DND-41 (cell line): ENCODE data around the gene OXSM.

Experiments
- ATAC-seq: fragments of 200-7000 bp; cut with Tn5 transposase; 3 replicates; pipeline ENCODE4 v1.9.1; 2021; ENCODE audit warnings: low read depth; ENCODE audit not compliant: insufficient read depth
- DNase-seq: peaks from one replicate; pipeline ENCODE4 v3.0.0-alpha.2; 2020
- H2AFZ ChIP-seq: 2 replicates; pipeline ENCODE4 v1.6.0; 2012; ENCODE audit warnings: low read depth, low read length
- H3K27ac ChIP-seq: 2 replicates; pipeline ENCODE4 v1.5.1; 2012; ENCODE audit warnings: low read length, inconsistent platforms
- H3K27me3 ChIP-seq: fragments of 200-600 bp; sonication (generic); 2 replicates; pipeline ENCODE4 v1.6.0; 2012; ENCODE audit warnings: low read length, mild to moderate bottlenecking, inconsistent platforms; ENCODE audit not compliant: insufficient read depth, poor library complexity
- H3K36me3 ChIP-seq: 2 replicates; pipeline ENCODE4 v1.5.1; 2012; ENCODE audit warnings: low read length, inconsistent platforms; ENCODE audit not compliant: insufficient read depth
- H3K4me1 ChIP-seq: 2 replicates; pipeline ENCODE4 v1.5.1; 2012; ENCODE audit warnings: mild to moderate bottlenecking, low read length; ENCODE audit not compliant: insufficient read depth
- H3K4me2 ChIP-seq: 2 replicates; pipeline ENCODE4 v1.6.0; 2012; ENCODE audit warnings: mild to moderate bottlenecking, moderate library complexity, low read length, inconsistent platforms; ENCODE audit not compliant: insufficient read depth
- H3K4me3 ChIP-seq, 2 experiments: fragments of 200-600 bp in 1 of 2; shearing (Covaris generic) in 1 of 2; 2 replicates each; pipeline ENCODE4 v1.5.1; 2012 to 2016; ENCODE audit warnings: inconsistent platforms in 2 of 2, low read length in 2 of 2, mild to moderate bottlenecking in 2 of 2, low read depth in 1 of 2, moderate library complexity in 1 of 2
- H3K79me2 ChIP-seq: 2 replicates; pipeline ENCODE4 v1.6.0; 2012; ENCODE audit warnings: low read length, inconsistent platforms; ENCODE audit not compliant: insufficient read depth
- H3K9ac ChIP-seq: 2 replicates; pipeline ENCODE4 v1.6.0; 2012; ENCODE audit warnings: low read depth, mild to moderate bottlenecking, inconsistent platforms, low read length, moderate library complexity
- H3K9me3 ChIP-seq: 2 replicates; pipeline ENCODE4 v1.5.1; 2012; ENCODE audit warnings: low read length, moderate library complexity, mild to moderate bottlenecking, inconsistent platforms; ENCODE audit not compliant: insufficient read depth, severe bottlenecking
- H4K20me1 ChIP-seq: 2 replicates; pipeline ENCODE4 v1.6.0; 2012; ENCODE audit warnings: low read length; ENCODE audit not compliant: insufficient read depth
- CTCF ChIP-seq: IDR thresholded peaks from 2 replicates; pipeline ENCODE4 v1.5.1; 2012; ENCODE audit warnings: borderline replicate concordance, low read length, moderate library complexity, mild to moderate bottlenecking; ENCODE audit not compliant: poor library complexity, severe bottlenecking; ENCODE audit errors: extremely low read depth
- EZH2 ChIP-seq: IDR thresholded peaks from 3 replicates; pipeline ENCODE4 v1.6.1; 2012; ENCODE audit warnings: borderline replicate concordance, low read depth, mild to moderate bottlenecking, moderate library complexity, low read length, inconsistent platforms; ENCODE audit not compliant: severe bottlenecking

OXSM gene

GRCh38 chr3:25817638-25818037 lies 27.7 kb downstream of the OXSM start:
- Histone ChIP-seq H3K27me3 (no peaks in the 10 kb centered on the region), H4K20me1 (no peaks in the 10 kb centered on the region), H2AFZ (no peak overlapping the region), H3K4me1 (no peaks in the 10 kb centered on the region), H3K4me2 (no peak overlapping the region), H3K9me3 (no peaks in the 10 kb centered on the region), H3K27ac (no peak overlapping the region), H3K79me2 (no peaks in the 10 kb centered on the region), H3K9ac (no peak overlapping the region), H3K4me3 (no peak overlapping the region), H3K36me3 (no peaks in the 10 kb centered on the region)
- DNase-seq: no peak
- TF ChIP-seq CTCF (no peak), EZH2 (no peak)
- no peak for ATAC-seq

GRCh38 chr3:25818335-25818734 lies 28.4 kb downstream of the OXSM start:
- no peaks in the 10 kb centered on the region for H3K4me1 ChIP-seq
- H3K36me3 ChIP-seq: no peaks in the 10 kb centered on the region
- H3K4me3 ChIP-seq: no peak overlapping the region
- ATAC-seq (no peak), DNase-seq (no peak)
- H3K9ac ChIP-seq: no peak overlapping the region
- no peak overlapping the region for H3K27ac ChIP-seq
- no peak overlapping the region for H3K4me2 ChIP-seq
- no peaks in the 10 kb centered on the region for H3K79me2 ChIP-seq
- H2AFZ ChIP-seq: no peak overlapping the region
- H3K27me3 ChIP-seq: no peaks in the 10 kb centered on the region
- H3K9me3 ChIP-seq: no peaks in the 10 kb centered on the region
- TF ChIP-seq EZH2: no peak
- TF ChIP-seq CTCF: no peak
- H4K20me1 ChIP-seq: no peaks in the 10 kb centered on the region

- Histone ChIP-seq H3K4me2 (no peak overlapping the region), H3K27ac (no peak overlapping the region)
- no peak for ATAC-seq
These were observed 30.5 kb downstream of the OXSM start for GRCh38 chr3:25820366-25820765.

More at GRCh38 chr3:25820366-25820765, 30.5 kb downstream of the OXSM start:
- H3K36me3 ChIP-seq: no peaks in the 10 kb centered on the region
- H3K9me3 ChIP-seq: no peaks in the 10 kb centered on the region
- TF ChIP-seq EZH2 (no peak), CTCF (no peak)
- H3K9ac ChIP-seq: no peak overlapping the region
- DNase-seq: no peak
- H3K4me3 ChIP-seq: no peak overlapping the region
- H4K20me1 ChIP-seq: no peaks in the 10 kb centered on the region
- H3K4me1 ChIP-seq: no peaks in the 10 kb centered on the region
- H3K27me3 ChIP-seq: no peaks in the 10 kb centered on the region
- no peaks in the 10 kb centered on the region for H3K79me2 ChIP-seq
- H2AFZ ChIP-seq: no peak overlapping the region
